Mucosa of descending colon (tissue), 3 donors: ENCODE results near the gene NFIA. TPM values are rescaled to one million over a fixed set of nuclear protein-coding genes. Genes with fewer than 3 reads are reported as not detected.

Experiments
- ATAC-seq: fragments of 200-7000 bp; cut with Tn5 transposase; one replicate; pipeline ENCODE4 v1.9.1; 2020; ENCODE audit warnings: mild to moderate bottlenecking, moderate library complexity
- DNase-seq, 3 donors: peaks; one replicate each; pipeline ENCODE4 v3.0.0-alpha.2; 2020
- H3K36me3 ChIP-seq: fragments of 200-600 bp; one replicate; pipeline ENCODE4 v1.8.0; 2021; ENCODE audit warnings: low read depth, mild to moderate bottlenecking
- H3K4me1 ChIP-seq: fragments of 200-600 bp; one replicate; pipeline ENCODE4 v1.8.0; 2021; ENCODE audit warnings: low read depth, mild to moderate bottlenecking
- H3K4me3 ChIP-seq: fragments of 200-600 bp; one replicate; pipeline ENCODE4 v1.8.0; 2021; ENCODE audit warnings: mild to moderate bottlenecking
- H3K9me3 ChIP-seq: fragments of 200-600 bp; one replicate; pipeline ENCODE4 v1.8.0; 2021; ENCODE audit warnings: mild to moderate bottlenecking
- CTCF ChIP-seq: fragments of 200-600 bp; IDR thresholded peaks from one replicate; pipeline ENCODE4 v1.8.0; 2022; ENCODE audit warnings: antibody characterized with exemption, mild to moderate bottlenecking
- intact Hi-C, 2 donors: fragments of 100-400 bp; cut with DNase I in 1 of 2; cut with micrococcal nuclease in 1 of 2; formaldehyde crosslinking; loops; one replicate each; pipeline versions ENCODE4 v1.11.0 to v1.11.1; 2022; cut with DNase I, micrococcal nuclease
- total RNA-seq, 3 donors: library from RNA; stranded (reverse); fragmentation: NEBNext Ultra II Directional in 2 of 3; extraction: Animal tissue kit (Norgen Biotek cat#: 25700) in 2 of 3; gene quantifications; one replicate each; pipeline versions ENCODE4 v1.2.1 to v1.2.4, GENCODE V29; 2021 to 2023
- donor health status: DM: no; HTN: no; CAD: no; lungs with moderate emphysema.
- donor health status: DM: no; HTN: no; CAD: no.
- donor health status: DM: no; HTN: yes; CAD: no.

The NFIA gene
- total RNA-seq, 3 donors from 2014 or later: 46.4 to 145 (median 51.1) TPM

GRCh38 chr1:61204528-61204927 is 122.2 kb downstream of the NFIA start:
- Histone ChIP-seq H3K9me3 (no peaks in the 10 kb centered on the region), H3K4me1 (no peaks in the 10 kb centered on the region), H3K4me3 (no peak overlapping the region), H3K36me3 (no peaks in the 10 kb centered on the region)
- DNase-seq (no peak), ATAC-seq (peak; percentile 54)
- intact Hi-C loops: no loop called here
- no peak for TF ChIP-seq CTCF

GRCh38 chr1:61207416-61207815 is 125.1 kb downstream of the NFIA start:
- H3K4me1 ChIP-seq: no peaks in the 10 kb centered on the region
- DNase-seq (no peak), ATAC-seq (no peak)
- no peaks in the 10 kb centered on the region for H3K36me3 ChIP-seq
- H3K4me3 ChIP-seq: no peak overlapping the region
- intact Hi-C loops: no loop called here
- no peak for TF ChIP-seq CTCF
- no peaks in the 10 kb centered on the region for H3K9me3 ChIP-seq

- no peak overlapping the region for H3K4me3 ChIP-seq
- no peak for TF ChIP-seq CTCF
- H3K9me3 ChIP-seq: no peaks in the 10 kb centered on the region
- H3K4me1 ChIP-seq: no peaks in the 10 kb centered on the region
- no peaks in the 10 kb centered on the region for H3K36me3 ChIP-seq
- no peak for ATAC-seq
- intact Hi-C loops: no loop called here
- DNase-seq: no peak
Observed at GRCh38 chr1:61208172-61208571, 125.8 kb downstream of the NFIA start.

- no peak for TF ChIP-seq CTCF
- Histone ChIP-seq H3K36me3 (no peaks in the 10 kb centered on the region), H3K4me1 (no peaks in the 10 kb centered on the region), H3K4me3 (no peak overlapping the region), H3K9me3 (no peaks in the 10 kb centered on the region)
- ATAC-seq (no peak), DNase-seq (no peak)
- intact Hi-C loops: no loop called here
Observed at GRCh38 chr1:61208831-61209230, 126.5 kb downstream of the NFIA start.

GRCh38 chr1:61210435-61211154 is 128.2 kb downstream of the NFIA start:
- no peaks in the 10 kb centered on the region for H3K4me1 ChIP-seq
- TF ChIP-seq CTCF: no peak
- H3K36me3 ChIP-seq: no peaks in the 10 kb centered on the region
- DNase-seq (no peak), ATAC-seq (no peak)
- intact Hi-C loops: no loop called here
- H3K9me3 ChIP-seq: no peaks in the 10 kb centered on the region
- H3K4me3 ChIP-seq: no peak overlapping the region
